Stimulated activated CD8-positive, alpha-beta memory T cell treated with anti-CD3 and anti-CD28 coated beads, Interleukin-12 subunit alpha, Interleukin-12 subunit beta, amount 100 ng/mL, for 1 hour (primary cell): ENCODE measurements around the gene DCST2.

Source experiments
- DNase-seq: peaks from one replicate; pipeline ENCODE4 v3.0.0-alpha.2; 2020; ENCODE audit warnings: low read depth

DCST2 gene

GRCh38 chr1:155069551-155070157 is 36.1 kb upstream of the DCST2 start:
- DNase-seq: no peak

GRCh38 chr1:155068599-155068998 is 35.0 kb upstream of the DCST2 start:
- no peak for DNase-seq

GRCh38 chr1:155066777-155067176 is 33.2 kb upstream of the DCST2 start:
- DNase-seq: no peak

GRCh38 chr1:155064832-155065429 is 31.4 kb upstream of the DCST2 start:
- no peak for DNase-seq

- no peak for DNase-seq
Measured at GRCh38 chr1:155064111-155064831, 30.7 kb upstream of the DCST2 start.

GRCh38 chr1:155063550-155064110 is 30.0 kb upstream of the DCST2 start, which contains the start of gene EFNA4:
TSS of gene EFNA4 (plus strand) at chr1:155063740. CDS start at chr1:155063824, 84 bp downstream.
- peak; percentile 73 for DNase-seq

GRCh38 chr1:155062702-155063411 is 29.3 kb upstream of the DCST2 start:
- DNase-seq: peak; percentile 56

GRCh38 chr1:155062151-155062686 is 28.6 kb upstream of the DCST2 start:
- DNase-seq: no peak

- DNase-seq: peak; percentile 89
Measured at GRCh38 chr1:155061381-155062150, 28.0 kb upstream of the DCST2 start.

- DNase-seq: no peak
Measured at GRCh38 chr1:155060736-155061135, 27.2 kb upstream of the DCST2 start.

GRCh38 chr1:155057788-155058211 is 24.2 kb upstream of the DCST2 start:
- no peak for DNase-seq

- no peak for DNase-seq
Measured at GRCh38 chr1:155057104-155057503, 23.5 kb upstream of the DCST2 start.

GRCh38 chr1:155053531-155054105 is 20.0 kb upstream of the DCST2 start:
- DNase-seq: no peak

GRCh38 chr1:155052439-155053395 is 19.1 kb upstream of the DCST2 start:
- DNase-seq: no peak

- DNase-seq: no peak
Measured at GRCh38 chr1:155051777-155052398, 18.3 kb upstream of the DCST2 start.

GRCh38 chr1:155051342-155051776 is 17.8 kb upstream of the DCST2 start:
- no peak for DNase-seq

- DNase-seq: peak; percentile 64
Measured at GRCh38 chr1:155050560-155051341, 17.2 kb upstream of the DCST2 start, which contains the start of gene ADAM15. TSS of gene ADAM15 (plus strand) at chr1:155051316. CDS start at chr1:155051387, 71 bp downstream.
